ENCODE data around the gene TNFRSF17.

TNFRSF17 gene

DNA sequence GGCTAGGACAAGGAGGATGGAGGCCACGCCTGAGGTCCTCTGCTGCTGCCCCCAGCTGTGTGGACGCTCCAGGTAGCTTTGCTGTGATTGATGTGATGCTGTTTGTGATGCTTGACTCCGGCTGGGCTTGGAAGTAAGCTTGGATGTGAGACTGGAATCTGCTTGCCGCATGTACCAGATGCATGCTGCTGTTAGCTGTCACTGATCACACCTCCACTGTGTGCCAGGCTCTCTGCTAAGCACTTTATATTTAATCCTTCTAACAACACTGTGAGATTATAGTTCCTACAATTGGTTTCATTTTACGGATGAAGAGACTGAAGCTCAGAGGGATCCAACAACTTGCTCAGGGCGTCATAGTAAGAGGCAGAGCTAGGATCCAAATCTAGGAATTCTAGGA is 35.0 kb downstream of the TNFRSF17 start:
- in situ Hi-C loops (cut with MboI; ENCODE audit: low sequenced_read_pairs), result no loop called here

DNA sequence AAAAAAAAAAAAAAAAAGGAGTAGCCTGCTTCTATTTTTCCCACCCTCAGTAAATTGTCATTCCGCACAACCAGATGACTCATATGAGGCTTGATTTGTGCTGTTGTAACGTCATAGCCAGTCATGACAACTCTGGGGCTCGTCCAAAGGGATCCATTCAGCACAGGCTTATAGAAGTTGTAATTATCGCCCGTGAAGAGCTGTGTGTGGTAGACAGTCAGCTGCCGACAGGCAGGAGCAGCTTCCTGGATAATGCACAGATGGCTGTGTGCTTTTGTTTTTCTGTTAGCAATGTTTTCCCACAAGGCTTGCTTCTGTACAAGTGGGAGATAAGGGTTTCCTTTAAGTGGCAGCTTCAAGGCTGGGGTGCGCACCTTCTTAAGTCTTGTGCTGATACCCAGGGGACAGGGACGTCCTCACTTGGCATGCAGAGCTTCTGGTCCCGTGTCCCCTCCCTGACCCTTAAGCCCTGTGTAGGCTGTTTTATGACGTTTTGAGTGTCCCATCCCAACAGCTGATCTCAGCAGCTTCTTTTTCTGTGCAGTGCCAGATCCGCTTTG is 37.5 kb downstream of the TNFRSF17 start:
- in situ Hi-C loops (cut with MboI; ENCODE audit: low sequenced_read_pairs), result no loop called here

DNA sequence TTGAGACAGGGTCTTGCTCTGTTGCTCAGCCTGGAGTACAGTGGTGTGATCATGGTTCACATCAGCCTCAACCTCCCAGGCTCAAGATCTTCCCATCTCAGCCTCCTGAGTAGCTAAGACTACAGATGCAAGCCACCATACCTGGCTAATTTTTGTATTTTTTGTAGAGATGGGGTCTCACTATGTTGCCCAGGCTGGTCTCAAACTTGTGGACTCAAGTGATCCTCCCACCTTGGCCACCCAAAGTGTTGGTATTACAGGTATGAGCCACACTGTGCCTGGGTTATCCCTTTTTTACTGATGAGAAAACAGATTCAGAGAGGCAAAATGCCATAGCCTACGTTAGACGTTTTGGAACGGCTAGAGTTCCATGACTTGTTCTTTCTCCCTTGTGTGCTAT is 41.6 kb downstream of the TNFRSF17 start:
- in situ Hi-C loops (cut with MboI; ENCODE audit: low sequenced_read_pairs), result no loop called here

DNA sequence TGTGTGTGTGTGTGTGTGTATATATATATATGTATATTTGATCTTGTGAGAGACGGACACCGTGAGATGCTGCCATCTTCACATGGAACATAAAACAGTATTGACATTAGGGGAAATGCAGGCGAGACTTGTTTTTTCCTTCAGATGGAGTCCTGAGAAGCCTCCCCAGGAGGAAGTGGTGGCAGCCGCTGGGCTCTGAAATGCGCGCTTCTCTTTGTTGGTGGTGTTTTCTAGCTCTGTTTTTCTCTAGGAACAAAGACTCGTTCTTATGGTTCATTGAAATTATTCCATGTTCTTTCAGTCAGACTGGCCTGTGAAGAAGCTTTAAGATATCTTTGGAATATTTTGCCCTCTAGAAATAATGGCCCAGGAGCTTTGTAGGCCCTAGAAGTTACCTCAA is 44.5 kb downstream of the TNFRSF17 start:
- in situ Hi-C loops (cut with MboI; ENCODE audit: low sequenced_read_pairs), result no loop called here

DNA sequence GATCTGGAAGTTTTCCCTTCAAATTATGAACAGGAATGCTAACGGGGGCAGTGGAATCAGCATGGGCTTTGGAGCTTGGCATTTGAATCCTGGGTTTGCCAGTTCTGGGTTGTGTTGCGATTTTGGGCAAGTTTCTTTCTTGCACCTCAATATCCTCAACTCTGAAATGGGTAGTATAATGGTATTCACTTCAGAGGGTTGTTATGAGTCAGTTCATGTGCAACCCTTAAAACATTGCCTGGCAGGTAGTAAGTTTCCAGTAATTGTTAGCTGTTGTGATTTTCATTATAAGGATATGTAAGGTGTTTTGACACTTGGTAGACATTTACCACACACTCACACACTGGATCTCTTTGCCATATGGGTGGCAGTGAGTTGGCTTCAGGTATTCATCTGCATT is 44.9 kb downstream of the TNFRSF17 start:
- in situ Hi-C loops (cut with MboI; ENCODE audit: low sequenced_read_pairs), result no loop called here

DNA sequence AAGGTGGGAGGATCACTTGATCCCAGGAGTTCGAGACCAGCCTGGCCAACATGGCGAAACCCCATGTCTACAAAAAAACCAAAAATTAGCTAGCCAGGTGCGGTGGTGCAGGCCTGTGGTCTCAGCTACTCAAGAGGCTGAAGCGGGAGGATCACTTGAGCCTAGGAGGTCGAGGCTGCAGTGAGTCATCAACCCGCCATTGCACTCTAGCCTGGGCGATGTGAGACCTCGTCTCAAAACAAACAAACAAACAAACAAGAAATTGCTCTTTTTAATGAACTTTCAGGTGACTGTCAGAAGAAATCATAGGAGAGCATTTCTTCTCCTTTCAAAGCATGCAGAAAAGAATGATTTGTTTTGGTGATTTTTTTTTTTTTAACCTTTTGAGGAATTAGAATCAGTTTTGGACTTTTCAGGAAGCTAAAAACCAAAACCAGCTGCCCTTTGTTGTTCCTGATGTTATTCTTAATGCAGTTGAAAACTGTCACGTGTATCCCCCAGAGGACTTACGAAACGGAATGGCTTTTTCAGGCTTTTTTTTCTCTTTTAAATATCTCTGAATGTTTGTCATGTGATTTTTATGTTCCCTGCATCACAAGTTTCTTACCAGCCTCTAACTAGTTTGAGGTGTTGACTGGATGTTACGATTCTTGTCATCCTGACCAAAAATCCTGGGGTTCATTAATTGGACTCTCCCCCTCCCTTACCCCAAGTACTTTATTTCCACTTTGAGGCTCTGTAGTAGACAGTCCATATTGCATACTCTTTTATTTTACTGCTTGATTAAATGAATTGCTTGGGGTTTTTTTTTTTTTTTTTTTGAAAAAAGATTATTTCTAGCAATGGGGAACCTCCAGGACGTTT is 45.6 kb downstream of the TNFRSF17 start:
- in situ Hi-C loops (cut with MboI; ENCODE audit: low sequenced_read_pairs), result no loop called here

DNA sequence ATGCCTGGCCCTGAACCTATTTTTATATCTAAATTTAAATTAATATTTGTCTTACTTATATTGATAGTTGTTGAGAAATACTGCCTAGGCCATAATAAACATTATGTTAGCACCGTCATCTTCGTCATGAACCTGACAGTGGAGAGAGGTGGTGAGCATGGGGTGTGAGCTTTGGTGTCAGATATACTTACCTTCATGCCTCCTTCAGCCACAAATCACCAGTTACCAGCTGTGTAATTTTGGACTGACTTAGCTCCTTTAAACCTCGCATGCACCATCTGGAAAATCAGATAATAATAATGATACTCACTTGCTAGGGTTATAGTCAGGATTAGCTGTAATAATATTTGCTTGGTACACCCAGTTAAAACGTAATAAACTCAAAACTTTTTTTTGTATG is 46.6 kb downstream of the TNFRSF17 start:
- in situ Hi-C loops (cut with MboI; ENCODE audit: low sequenced_read_pairs), result no loop called here

DNA sequence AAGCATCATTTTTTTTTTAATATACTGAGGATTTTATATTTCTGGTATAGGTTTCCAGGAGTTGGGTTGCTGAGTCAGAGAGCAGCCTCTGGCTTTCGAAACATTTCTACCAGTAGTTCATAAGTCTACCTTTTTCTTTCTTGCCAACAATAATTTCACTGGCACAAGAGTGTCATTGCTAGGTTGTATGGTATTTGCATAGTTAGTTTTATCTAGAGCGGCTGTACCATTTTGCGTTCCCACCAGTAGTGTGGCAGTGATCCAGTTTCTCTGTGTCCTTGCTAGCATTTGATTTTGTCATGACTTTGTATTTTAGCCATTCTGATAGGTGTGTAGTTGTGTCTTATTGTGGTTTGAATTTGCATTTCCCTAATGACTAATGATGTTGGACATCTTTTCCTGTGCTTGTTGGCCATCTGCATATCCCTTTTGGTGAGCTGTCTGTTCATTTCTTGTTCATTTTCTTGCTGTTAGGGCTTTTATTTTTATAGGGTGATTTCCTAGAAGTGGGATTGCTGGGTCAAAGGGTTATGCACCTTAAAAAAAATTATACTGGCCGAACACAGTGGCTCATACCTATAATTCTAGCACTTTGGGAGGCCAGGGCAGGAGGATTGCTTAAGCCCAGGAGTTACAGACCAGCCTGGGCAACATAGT is 51.4 kb downstream of the TNFRSF17 start:
- in situ Hi-C loops (cut with MboI; ENCODE audit: low sequenced_read_pairs), result no loop called here

DNA sequence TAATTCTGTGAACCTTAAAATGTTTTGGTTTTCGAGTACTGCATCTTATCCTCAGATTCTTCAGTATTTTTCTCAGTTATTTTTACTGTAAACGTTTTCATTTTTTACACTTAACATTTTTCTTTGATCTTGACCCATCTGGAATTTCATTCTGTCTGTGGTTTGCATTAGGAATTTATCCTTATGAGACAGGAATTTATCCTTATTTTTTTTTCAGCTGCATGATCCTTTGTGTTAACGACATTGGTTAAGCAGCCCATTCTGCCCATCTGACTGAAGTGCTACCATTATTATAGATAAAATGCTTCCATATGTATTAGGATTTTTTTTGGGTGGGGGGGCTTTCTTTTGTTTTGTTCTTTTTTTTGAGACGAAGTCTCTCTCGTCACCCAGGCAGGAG is 52.5 kb downstream of the TNFRSF17 start:
- in situ Hi-C loops (cut with MboI; ENCODE audit: low sequenced_read_pairs), result no loop called here
